Type B pancreatic cell (in vitro differentiated cells): ENCODE results near the gene EYA4. TPM values are rescaled to one million over a fixed set of nuclear protein-coding genes. Genes with fewer than 3 reads are reported as not detected.

Experiments used
- DNase-seq: peaks from one replicate; pipeline ENCODE4 v3.0.0; 2021; ENCODE audit warnings: mixed read lengths; ENCODE audit not compliant: unreplicated experiment; ENCODE audit errors: extremely low spot score
- H3K27ac Mint-ChIP-seq: 2 replicates; pipeline ENCODE4 v1.8.0; 2021; ENCODE audit warnings: mild to moderate bottlenecking, mixed read lengths
- H3K27me3 Mint-ChIP-seq: 2 replicates; pipeline ENCODE4 v1.8.0; 2021; ENCODE audit warnings: mixed read lengths
- H3K36me3 Mint-ChIP-seq: 2 replicates; pipeline ENCODE4 v1.8.0; 2021; ENCODE audit warnings: mixed read lengths
- H3K4me1 Mint-ChIP-seq: one replicate; pipeline ENCODE4 v1.8.0; 2021; ENCODE audit warnings: mixed read lengths; ENCODE audit not compliant: unreplicated experiment
- H3K4me3 Mint-ChIP-seq: 2 replicates; pipeline ENCODE4 v1.8.0; 2021; ENCODE audit warnings: mild to moderate bottlenecking, mixed read lengths
- H3K9me3 Mint-ChIP-seq: 2 replicates; pipeline ENCODE4 v1.8.0; 2021; ENCODE audit warnings: mixed read lengths
- total RNA-seq: library from RNA; stranded (reverse); gene quantifications from 2 replicates; pipeline ENCODE4 v1.2.1, GENCODE V29; 2021; ENCODE audit warnings: low replicate concordance
- TF ChIP-seq, protein P1 (sequence below): fragments of 200-600 bp; sonication (generic); conservative IDR thresholded peaks from 2 replicates; pipeline ENCODE4 v1.5.0; 2021; ENCODE audit warnings: antibody characterized with exemption, mild to moderate bottlenecking

The EYA4 gene
- total RNA-seq, 1 donor from 2014 or later = 29.7 TPM

- Mint-ChIP-seq H3K27ac (no peak overlapping the region), H3K9me3 (no peaks in the 10 kb centered on the region), H3K4me1 (peaks cover 3% of the 10 kb centered on the region), H3K4me3 (no peak overlapping the region), H3K27me3 (peaks cover 6% of the 10 kb centered on the region), H3K36me3 (peaks cover 15% of the 10 kb centered on the region)
- DNase-seq = no peak
- TF ChIP-seq, protein P1, sequence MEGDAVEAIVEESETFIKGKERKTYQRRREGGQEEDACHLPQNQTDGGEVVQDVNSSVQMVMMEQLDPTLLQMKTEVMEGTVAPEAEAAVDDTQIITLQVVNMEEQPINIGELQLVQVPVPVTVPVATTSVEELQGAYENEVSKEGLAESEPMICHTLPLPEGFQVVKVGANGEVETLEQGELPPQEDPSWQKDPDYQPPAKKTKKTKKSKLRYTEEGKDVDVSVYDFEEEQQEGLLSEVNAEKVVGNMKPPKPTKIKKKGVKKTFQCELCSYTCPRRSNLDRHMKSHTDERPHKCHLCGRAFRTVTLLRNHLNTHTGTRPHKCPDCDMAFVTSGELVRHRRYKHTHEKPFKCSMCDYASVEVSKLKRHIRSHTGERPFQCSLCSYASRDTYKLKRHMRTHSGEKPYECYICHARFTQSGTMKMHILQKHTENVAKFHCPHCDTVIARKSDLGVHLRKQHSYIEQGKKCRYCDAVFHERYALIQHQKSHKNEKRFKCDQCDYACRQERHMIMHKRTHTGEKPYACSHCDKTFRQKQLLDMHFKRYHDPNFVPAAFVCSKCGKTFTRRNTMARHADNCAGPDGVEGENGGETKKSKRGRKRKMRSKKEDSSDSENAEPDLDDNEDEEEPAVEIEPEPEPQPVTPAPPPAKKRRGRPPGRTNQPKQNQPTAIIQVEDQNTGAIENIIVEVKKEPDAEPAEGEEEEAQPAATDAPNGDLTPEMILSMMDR = no peak
These were observed 23.9 kb downstream of the EYA4 start for GRCh38 chr6:133265066-133265465.

DNA sequence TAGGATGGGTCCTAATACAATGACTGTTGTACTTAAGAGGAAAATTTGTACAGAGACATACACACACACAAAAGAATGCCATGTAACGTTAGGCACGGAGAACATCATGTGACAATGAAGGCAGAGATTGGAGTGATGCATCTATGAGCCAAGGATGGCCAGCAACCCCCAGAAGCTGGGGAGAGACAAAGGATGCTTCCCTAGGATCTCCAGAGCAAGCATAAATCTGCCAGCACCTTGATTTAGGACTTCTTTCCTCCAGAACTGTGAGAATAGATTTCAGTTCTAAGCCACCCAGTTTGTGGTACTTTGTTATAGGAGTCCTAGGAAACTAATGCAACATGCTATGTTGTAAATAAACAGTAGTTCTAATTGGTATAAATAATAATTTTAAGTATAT is 25.0 kb downstream of the EYA4 start:
- Mint-ChIP-seq H3K4me1 (peaks cover 3% of the 10 kb centered on the region), H3K36me3 (peaks cover 12% of the 10 kb centered on the region), H3K27me3 (peaks cover 6% of the 10 kb centered on the region), H3K27ac (no peak overlapping the region), H3K9me3 (no peaks in the 10 kb centered on the region), H3K4me3 (no peak overlapping the region)
- no peak for DNase-seq
- TF ChIP-seq, protein P1 = no peak

GRCh38 chr6:133268621-133269020 is 27.5 kb downstream of the EYA4 start:
- peaks cover 12% of the 10 kb centered on the region for H3K36me3 Mint-ChIP-seq
- H3K27me3 Mint-ChIP-seq = no peaks in the 10 kb centered on the region
- no peak overlapping the region for H3K27ac Mint-ChIP-seq
- no peaks in the 10 kb centered on the region for H3K9me3 Mint-ChIP-seq
- no peaks in the 10 kb centered on the region for H3K4me1 Mint-ChIP-seq
- no peak overlapping the region for H3K4me3 Mint-ChIP-seq
- no peak for DNase-seq
- TF ChIP-seq, protein P1 = no peak

DNA sequence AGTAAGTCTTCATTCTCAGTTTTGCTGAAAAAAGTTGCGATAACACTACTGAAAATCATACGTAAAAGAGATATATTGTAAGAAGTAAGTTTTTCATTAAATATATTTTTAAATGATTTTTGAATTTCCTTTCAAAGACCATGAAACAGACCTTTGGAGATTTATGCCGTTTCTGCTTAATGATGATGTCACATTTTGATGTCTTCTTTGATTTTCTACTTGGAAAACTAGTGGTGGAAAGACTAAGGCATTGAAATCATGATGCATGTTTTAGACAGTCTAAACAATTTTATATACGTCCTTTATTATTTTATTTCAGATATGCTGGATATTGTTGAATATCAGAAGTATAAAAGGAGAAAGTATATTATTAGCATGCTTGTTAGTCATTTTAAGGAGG is 33.7 kb downstream of the EYA4 start:
- DNase-seq = no peak
- H3K27me3 Mint-ChIP-seq = peaks cover 3% of the 10 kb centered on the region
- TF ChIP-seq, protein P1 = no peak
- H3K4me1 Mint-ChIP-seq = peaks cover 7% of the 10 kb centered on the region
- no peak overlapping the region for H3K27ac Mint-ChIP-seq
- H3K36me3 Mint-ChIP-seq = peaks cover 4% of the 10 kb centered on the region
- H3K9me3 Mint-ChIP-seq = no peaks in the 10 kb centered on the region
- H3K4me3 Mint-ChIP-seq = no peak overlapping the region

- Mint-ChIP-seq H3K27me3 (peaks cover 3% of the 10 kb centered on the region), H3K4me3 (no peak overlapping the region), H3K27ac (no peak overlapping the region), H3K4me1 (peaks cover 7% of the 10 kb centered on the region), H3K36me3 (no peaks in the 10 kb centered on the region), H3K9me3 (no peaks in the 10 kb centered on the region)
- no peak for DNase-seq
- TF ChIP-seq, protein P1 = no peak
These were observed 34.1 kb downstream of the EYA4 start for GRCh38 chr6:133275213-133275612.
